ENCODE measurements around the gene P2RX2. TPM values are rescaled to one million over a fixed set of nuclear protein-coding genes. Genes with fewer than 3 reads are reported as not detected.

Gene P2RX2
- total RNA-seq, 2 donors from 2014 or later: 0.34 to 0.45 TPM

DNA sequence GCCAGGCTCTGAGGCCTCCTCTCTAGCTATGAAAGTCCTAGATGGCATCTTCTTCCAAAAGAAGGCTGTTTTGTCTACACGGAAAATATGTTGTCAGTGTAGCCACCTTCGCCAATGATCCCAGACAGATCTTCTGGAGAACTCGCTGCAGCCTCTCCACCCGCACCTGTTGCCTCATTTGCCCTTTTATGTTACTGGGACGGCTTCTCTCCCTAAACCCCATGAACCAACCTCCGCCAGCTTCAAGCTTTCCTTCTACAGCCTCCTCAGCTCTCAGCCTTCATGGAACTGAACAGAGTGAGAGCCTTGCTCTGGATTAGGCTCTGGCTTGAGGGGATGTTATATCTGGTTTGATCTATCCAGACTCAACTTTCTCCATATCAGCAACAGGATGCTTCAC, 10.8 kb downstream of the P2RX2 start:
- DNase-seq (no peak), ATAC-seq (no peak)
- intact Hi-C loops (cut with DNase I, micrococcal nuclease): no loop called here

DNA sequence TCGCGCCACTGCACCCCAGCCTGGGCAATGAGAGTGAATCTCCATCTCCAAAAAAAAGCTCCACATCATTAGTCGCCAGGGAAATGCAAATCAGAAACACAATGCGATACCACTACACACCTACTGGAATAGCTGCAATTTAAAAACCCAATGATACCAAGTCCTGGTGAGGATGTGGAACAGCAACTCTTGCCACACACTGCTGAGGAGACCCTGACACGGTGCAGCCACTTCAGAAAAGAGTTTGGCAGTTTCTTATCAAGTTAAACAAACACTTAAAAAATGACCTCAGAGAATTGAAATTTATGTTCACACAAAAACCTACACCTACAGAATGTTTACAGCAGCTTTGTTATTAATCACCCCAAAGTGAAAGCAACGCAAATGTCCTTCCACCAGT, 12.1 kb downstream of the P2RX2 start:
- DNase-seq: no peak
- no peak for ATAC-seq
- intact Hi-C loops (cut with DNase I, micrococcal nuclease): no loop called here

DNA sequence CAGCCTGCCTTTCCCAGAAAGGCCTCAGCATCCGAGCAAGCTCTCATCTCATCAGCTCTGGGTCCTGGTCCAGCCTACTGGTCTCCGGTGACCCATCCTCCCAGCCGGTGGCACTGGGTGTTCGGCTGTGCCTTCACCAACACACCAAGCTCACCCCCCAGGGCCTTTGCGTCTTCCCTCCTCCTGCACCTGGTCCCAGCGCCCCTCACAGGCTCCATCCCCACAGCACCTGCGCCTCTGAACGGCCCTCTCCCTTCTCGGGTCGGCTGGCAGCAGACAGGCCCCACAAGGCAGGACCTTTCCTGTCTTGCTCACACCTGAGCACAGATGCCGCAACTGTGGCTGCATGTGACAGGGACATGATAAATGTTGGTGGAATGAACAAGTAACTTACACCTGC, 13.1 kb downstream of the P2RX2 start:
- ATAC-seq: no peak
- no peak for DNase-seq
- intact Hi-C loops (cut with DNase I, micrococcal nuclease): no loop called here

DNA sequence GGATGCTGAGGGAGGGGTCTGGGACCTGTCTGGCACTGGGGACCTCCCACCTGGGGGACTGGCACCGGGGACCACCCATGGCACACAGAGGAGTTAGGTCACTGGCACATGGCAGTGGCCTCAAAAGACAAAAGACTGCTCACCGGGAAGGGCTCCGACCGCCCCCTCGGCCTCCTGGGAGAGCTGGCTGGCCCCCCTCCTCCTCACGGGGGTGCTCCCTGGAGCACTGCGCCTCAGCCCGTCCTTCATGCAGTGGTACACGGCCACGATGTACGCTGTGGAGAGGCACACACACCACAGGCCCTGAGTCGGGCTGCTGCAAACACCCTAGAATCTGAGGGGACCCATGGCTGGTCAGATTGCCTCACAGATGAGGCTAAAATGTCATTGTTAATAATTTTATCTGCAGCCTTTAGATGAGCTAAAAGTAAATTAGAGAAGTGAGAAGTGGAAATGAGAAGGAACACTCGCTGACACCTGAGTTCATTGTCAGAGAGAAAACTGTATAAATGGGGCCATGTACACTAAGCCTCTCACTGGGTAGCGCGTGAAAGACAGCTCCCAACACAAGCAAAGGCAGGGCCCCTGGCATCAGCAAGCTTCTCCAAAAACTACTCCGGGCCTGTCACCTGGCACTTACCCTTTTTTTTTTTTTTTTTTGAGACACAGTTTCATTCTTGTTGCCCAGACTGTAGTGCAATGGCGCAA, 14.1 kb downstream of the P2RX2 start:
- DNase-seq (no peak), ATAC-seq (no peak)
- intact Hi-C loops (cut with DNase I, micrococcal nuclease): no loop called here

- intact Hi-C loops (cut with DNase I, micrococcal nuclease): no loop called here
- ATAC-seq (no peak), DNase-seq (no peak)
These were observed 14.8 kb downstream of the P2RX2 start for GRCh38 chr12:132633398-132633797.

GRCh38 chr12:132633901-132634300, 15.3 kb downstream of the P2RX2 start:
- intact Hi-C loops (cut with DNase I, micrococcal nuclease): no loop called here
- no peak for ATAC-seq
- no peak for DNase-seq

DNA sequence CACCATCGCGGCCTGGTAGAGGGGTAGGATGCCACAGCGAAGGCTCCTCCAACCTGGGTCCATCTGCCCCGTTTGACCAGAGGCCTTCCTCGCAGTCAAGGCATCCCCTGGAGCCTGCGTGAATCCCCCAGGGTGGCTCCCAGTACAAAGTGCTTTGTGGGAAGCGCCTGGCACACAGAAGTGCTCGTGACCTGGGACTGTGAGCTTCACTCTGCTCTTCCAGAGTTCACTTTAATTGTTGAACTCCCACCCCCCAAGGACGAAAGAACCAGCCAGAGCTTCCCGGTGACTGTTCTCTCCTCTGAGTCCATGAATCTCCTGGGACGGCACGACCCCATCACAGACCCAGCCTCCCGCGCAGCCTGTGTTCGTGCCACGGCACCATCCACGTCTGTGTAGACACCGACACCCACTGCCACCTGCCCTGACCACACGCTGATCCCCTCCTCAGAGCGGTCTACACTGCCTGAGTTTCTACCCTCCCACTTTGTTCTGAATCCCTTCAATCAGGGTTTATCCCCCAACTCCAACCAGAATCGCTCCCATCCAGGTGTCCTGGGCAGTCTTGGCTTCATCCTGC, 15.9 kb downstream of the P2RX2 start:
- no peak for DNase-seq
- ATAC-seq: no peak
- intact Hi-C loops (cut with DNase I, micrococcal nuclease): no loop called here

- ATAC-seq: no peak
These were observed 16.7 kb downstream of the P2RX2 start for GRCh38 chr12:132635076-132635955.

GRCh38 chr12:132637811-132638210, 19.2 kb downstream of the P2RX2 start:
- ATAC-seq: no peak
- no peak for DNase-seq
- intact Hi-C loops (cut with DNase I, micrococcal nuclease): no loop called here

More at GRCh38 chr12:132635076-132635955, 16.7 kb downstream of the P2RX2 start:
- intact Hi-C loops (cut with DNase I, micrococcal nuclease): no loop called here
- DNase-seq: no peak

- DNase-seq (peak in 1 of 2 donors; percentile 39), ATAC-seq (peak; percentile 78)
- intact Hi-C loops (cut with DNase I, micrococcal nuclease): no loop called here
These were observed 20.2 kb downstream of the P2RX2 start for GRCh38 chr12:132638541-132639408.

GRCh38 chr12:132639956-132640520, 21.5 kb downstream of the P2RX2 start:
- intact Hi-C loops (cut with DNase I, micrococcal nuclease): no loop called here
- no peak for ATAC-seq
- no peak for DNase-seq

- no peak for ATAC-seq
- no peak for DNase-seq
- intact Hi-C loops (cut with DNase I, micrococcal nuclease): no loop called here
These were observed 22.4 kb downstream of the P2RX2 start for GRCh38 chr12:132640936-132641335.

DNA sequence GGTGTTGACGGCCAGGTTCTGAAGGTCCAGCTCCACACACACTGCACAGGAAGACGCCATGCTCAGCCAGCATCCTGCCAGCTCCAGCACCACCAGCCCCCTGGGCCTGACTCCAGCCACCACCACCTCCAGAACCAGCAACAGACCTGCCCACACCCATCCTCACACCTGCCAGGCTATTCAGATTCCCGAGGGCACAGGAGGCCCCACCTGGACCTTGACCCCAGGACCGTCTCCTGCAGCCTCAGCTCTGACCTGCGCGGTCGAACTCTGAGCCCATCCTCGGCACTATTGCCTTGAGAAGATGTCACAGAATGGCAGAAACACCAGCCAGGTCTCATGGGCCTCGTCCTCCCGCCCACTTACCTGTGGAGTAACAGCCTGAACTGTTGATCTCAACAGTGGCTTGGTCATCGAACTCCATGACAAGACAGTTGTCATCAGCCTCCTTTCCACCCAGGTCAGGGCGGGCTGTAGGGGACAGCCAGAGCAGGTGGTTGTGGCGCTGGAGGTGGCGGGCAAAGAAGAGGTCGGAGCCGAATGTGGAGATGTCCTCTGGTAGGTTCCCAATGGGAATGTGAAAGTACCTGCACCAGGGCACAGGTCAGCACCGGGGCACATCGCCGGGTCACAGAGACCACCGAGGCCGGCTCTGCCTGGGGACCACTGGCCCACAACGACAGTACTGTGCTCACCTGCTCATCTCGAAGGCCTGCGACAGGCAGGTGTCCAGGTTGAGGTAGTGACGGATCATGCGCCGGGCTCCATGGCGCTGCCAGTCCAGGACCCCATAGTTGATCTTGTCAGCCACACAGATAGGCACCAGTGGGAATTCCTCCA, 23.5 kb downstream of the P2RX2 start:
- DNase-seq: no peak
- intact Hi-C loops (cut with DNase I, micrococcal nuclease): no loop called here
- ATAC-seq: no peak

- DNase-seq (no peak), ATAC-seq (no peak)
- intact Hi-C loops (cut with DNase I, micrococcal nuclease): no loop called here
These were observed 24.6 kb downstream of the P2RX2 start for GRCh38 chr12:132642846-132643835.

DNA sequence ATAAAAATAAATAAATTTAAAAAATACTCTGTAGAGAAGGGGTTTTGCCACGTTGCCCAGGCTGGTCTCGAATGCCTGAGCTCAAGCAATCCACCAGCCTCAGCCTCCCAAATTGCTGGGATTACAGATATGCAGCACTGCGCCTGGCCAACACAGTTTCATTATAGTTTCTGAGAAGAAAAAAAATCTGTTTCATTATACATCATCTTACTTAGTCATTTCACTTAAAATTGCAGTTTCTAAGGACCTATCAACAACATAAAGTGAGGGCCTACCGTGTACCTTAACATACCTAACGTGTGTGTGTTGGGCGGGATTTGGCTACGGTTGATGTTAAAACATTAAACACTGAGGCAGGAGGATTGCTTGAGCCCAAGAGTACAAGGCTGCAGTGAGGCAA, 28.3 kb downstream of the P2RX2 start:
- intact Hi-C loops (cut with DNase I, micrococcal nuclease): no loop called here
- ATAC-seq (no peak), DNase-seq (no peak)

GRCh38 chr12:132647858-132648257, 29.3 kb downstream of the P2RX2 start:
- intact Hi-C loops (cut with DNase I, micrococcal nuclease): no loop called here
- ATAC-seq (no peak), DNase-seq (no peak)

Data from left colon (tissue), 2 donors.